Fibroblast of pulmonary artery (primary cell): ENCODE data around the gene P3H3.

Experiments used
- DNase-seq: peaks from one replicate; pipeline ENCODE4 v3.0.0-alpha.2; 2010; ENCODE audit warnings: low read depth
- H3K4me3 ChIP-seq: replicated peaks from 2 replicates; pipeline ENCODE4 v1.5.1; 2011; ENCODE audit warnings: low read depth, mild to moderate bottlenecking, control low read depth, low read length, moderate library complexity
- CTCF ChIP-seq: IDR thresholded peaks from 2 replicates; pipeline ENCODE4 v1.5.1; 2011; ENCODE audit warnings: mild to moderate bottlenecking, control low read depth, low read length, inconsistent platforms; ENCODE audit errors: missing control alignments

The P3H3 gene

GRCh38 chr12:6782850-6783566 is 45.2 kb upstream of the P3H3 start:
- DNase-seq = no peak
- TF ChIP-seq CTCF = no peak
- H3K4me3 ChIP-seq = no peak overlapping the region

DNA sequence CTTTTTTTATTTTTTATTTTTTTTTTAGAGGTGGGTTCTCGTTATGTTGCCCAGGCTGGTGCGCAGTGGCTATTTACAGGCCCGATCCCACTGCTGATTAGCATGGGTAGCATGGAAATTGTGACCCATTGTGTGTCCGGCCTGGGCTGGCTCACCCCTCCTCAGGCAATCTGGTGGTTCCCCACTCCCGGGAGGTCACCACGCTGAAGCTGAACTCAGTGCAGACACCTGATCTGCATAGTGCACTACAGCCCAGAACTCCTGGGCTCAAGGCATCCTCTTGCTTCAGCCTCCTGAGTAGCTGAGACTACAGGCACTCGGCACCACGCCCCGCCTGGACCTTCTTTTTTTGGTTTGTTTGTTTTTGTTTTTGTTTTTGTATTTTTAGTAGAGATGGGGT is 44.4 kb upstream of the P3H3 start:
- no peak for DNase-seq
- no peak overlapping the region for H3K4me3 ChIP-seq
- no peak for TF ChIP-seq CTCF

DNA sequence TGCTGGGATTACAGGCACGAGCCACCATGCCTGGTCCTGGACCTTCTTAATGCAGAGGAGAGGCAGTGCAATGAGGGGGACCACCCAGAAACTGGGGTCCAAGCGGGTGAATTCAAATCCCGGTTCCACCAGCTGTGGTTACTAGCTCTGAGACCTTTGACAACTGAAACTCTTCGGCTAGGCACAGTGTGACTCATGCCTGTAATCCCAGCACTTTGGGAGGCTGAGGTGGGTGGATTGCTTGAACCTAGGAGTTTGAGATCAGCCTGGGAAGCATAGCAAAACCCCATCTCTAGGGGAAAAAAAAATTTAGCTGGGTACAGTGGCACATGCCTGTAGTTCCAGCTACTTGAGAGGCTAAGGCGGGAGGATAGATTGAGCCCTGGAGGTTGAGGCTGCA is 43.9 kb upstream of the P3H3 start:
- H3K4me3 ChIP-seq = no peak overlapping the region
- no peak for TF ChIP-seq CTCF
- DNase-seq = no peak

DNA sequence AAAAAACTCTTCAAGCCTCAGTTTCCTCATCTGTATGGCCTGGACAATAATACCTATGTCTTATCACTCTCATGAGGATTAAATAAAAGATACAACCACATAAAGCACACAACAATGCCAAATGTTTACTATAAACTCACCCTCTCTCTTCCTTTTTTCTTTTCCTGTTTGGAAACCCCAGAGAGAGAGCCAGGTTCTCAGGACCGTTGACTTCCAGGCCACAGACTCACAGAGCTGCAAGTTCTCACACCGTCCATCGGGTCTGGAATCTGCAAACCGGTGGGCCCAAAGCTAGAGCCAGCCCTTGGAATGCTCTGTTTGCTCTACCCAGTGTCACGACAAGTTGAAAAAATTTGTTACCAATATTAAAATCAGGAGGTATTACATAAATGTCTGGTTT is 43.4 kb upstream of the P3H3 start:
- TF ChIP-seq CTCF = no peak
- no peak for DNase-seq
- no peak overlapping the region for H3K4me3 ChIP-seq

DNA sequence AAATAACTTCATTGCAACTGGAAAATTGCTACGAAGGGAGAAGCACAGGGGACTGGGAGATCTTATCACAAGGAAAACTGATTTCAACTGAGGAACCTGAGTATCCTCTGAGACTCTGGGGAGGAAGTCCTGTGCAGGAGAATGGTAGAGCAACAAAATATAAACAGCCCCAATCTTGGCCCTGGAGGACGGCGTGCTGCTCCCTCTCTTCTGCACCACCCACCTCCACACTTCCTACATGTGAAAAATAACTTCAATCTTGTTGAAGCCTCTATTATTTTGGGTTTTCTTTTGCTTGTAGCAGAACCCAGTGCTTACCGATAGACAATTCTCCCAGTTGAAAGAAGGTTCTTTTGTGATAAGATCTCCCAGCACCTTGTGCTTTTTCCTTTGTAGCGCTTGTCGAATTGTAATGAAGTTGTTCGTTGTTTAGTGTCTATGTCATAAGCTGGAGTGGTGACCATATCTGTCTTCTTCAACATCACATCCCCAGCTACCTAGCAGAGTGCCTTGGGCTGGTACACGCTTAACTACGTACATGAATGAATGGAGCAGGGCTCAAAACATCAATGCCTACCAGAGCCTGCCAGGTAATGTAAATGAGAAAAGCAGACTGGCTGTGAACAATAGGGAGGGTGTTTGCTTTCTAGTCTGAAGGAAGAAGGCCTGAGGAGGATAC is 41.7 kb upstream of the P3H3 start:
- no peak for TF ChIP-seq CTCF
- H3K4me3 ChIP-seq = no peak overlapping the region
- no peak for DNase-seq

DNA sequence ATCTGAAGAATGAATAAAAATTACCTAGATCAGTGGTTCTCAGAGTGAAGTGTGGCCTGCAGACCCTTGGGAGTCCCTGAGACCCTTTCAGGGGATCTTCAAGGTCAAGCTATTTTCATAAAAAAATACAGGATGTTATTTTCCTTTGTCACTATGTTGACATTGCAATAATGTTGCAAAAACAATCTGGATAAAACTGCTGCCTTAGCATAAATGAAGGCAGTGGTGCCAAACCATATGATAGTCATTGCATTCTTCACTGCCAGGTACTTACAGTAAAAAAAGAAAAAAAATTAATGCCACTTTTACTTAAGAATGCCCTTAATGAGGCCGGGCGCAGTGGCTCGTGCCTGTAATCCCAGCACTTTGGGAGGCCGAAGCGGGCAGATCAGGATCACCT is 40.9 kb upstream of the P3H3 start:
- TF ChIP-seq CTCF = no peak
- H3K4me3 ChIP-seq = no peak overlapping the region
- no peak for DNase-seq
